GM12878 (cell line): ENCODE measurements around the gene S100A16. TPM values are rescaled to one million over a fixed set of nuclear protein-coding genes. Genes with fewer than 3 reads are reported as not detected.

ENCODE experiments used
- ATAC-seq: fragments of 200-7000 bp; cut with Tn5 transposase; 3 replicates; pipeline ENCODE4 v1.9.1; 2020; ENCODE audit warnings: mild to moderate bottlenecking, moderate library complexity
- BruUV-seq: library from RNA; stranded (reverse); fragments of 400-500 nt; replicated peaks from 2 replicates; lab custom pipeline; 2021; lab: Mats Ljungman, UMichigan
- CTCF ChIA-PET: fragments of 300-600 bp; sonication (Branson Sonifier 250); formaldehyde crosslinking; extraction: SDS; loops from one replicate; lab custom pipeline; 2021; ENCODE audit warnings: inconsistent platforms; lab: Yijun Ruan, JAX
- POLR2A ChIA-PET: fragments of 350-600 bp; formaldehyde crosslinking; extraction: SDS; loops from one replicate; lab custom pipeline; 2021; ENCODE audit warnings: inconsistent platforms; lab: Charles Lee
- RAD21 ChIA-PET: fragments of 300-600 bp; sonication (Branson Sonifier 250); formaldehyde crosslinking; loops from one replicate; lab custom pipeline; 2023; ENCODE audit warnings: antibody characterized with exemption; ENCODE audit not compliant: unreplicated experiment; lab: Charles Lee
- SMC1A ChIA-PET: fragments of 300-600 bp; sonication (Branson Sonifier 250); formaldehyde crosslinking; loops from one replicate; lab custom pipeline; 2023; ENCODE audit not compliant: unreplicated experiment, uncharacterized antibody; lab: Charles Lee
- DNase-seq: peaks from one replicate; pipeline ENCODE4 v3.0.0-alpha.2; 2011; ENCODE audit warnings: low read depth, low spot score
- FAIRE-seq: peaks from 3 replicates; lab custom pipeline; 2011; peaks lifted over from hg19 to GRCh38; lab: Jason Lieb, UNC
- H2AFZ ChIP-seq: 2 replicates; pipeline ENCODE4 v1.6.0; 2011; ENCODE audit warnings: low read depth, low read length, control low read depth; ENCODE audit not compliant: control insufficient read depth
- H3K27ac ChIP-seq: 2 replicates; pipeline ENCODE4 v1.5.1; 2011; ENCODE audit warnings: control low read depth; ENCODE audit not compliant: control insufficient read depth, insufficient read depth
- H3K27me3 ChIP-seq, 2 experiments: replicated peaks in 1 of 2; 2 replicates each; pipeline versions ENCODE4 v1.6.0 to v1.6.1; 2011; ENCODE audit warnings: low read length in 1 of 2; ENCODE audit not compliant: control insufficient read depth in 2 of 2, insufficient read depth in 2 of 2
- H3K36me3 ChIP-seq, 2 experiments: 2 replicates each; pipeline ENCODE4 v1.5.1; 2011; ENCODE audit warnings: low read length in 1 of 2; ENCODE audit not compliant: control insufficient read depth in 2 of 2, insufficient read depth in 2 of 2
- H3K4me1 ChIP-seq: 2 replicates; pipeline ENCODE4 v1.6.1; 2011; ENCODE audit warnings: mild to moderate bottlenecking, low read length, moderate library complexity, mixed read lengths; ENCODE audit not compliant: control insufficient read depth, insufficient read depth
- H3K4me2 ChIP-seq: 2 replicates; pipeline ENCODE4 v1.6.0; 2011; ENCODE audit warnings: control low read depth; ENCODE audit not compliant: control insufficient read depth, insufficient read depth
- H3K4me3 ChIP-seq: fragments of 200-600 bp; sonication (generic); 2 replicates; pipeline ENCODE4 v1.5.1; 2016
- H3K79me2 ChIP-seq: 2 replicates; pipeline ENCODE4 v1.6.0; 2011; ENCODE audit warnings: low read length; ENCODE audit not compliant: control insufficient read depth, insufficient read depth
- H3K9ac ChIP-seq: 2 replicates; pipeline ENCODE4 v1.8.0; 2011; ENCODE audit warnings: low read length, control low read depth, mixed read lengths; ENCODE audit not compliant: control insufficient read depth, insufficient read depth
- H3K9me3 ChIP-seq: replicated peaks from 3 replicates; pipeline ENCODE4 v1.5.1; 2011; ENCODE audit warnings: mild to moderate bottlenecking, low read length; ENCODE audit not compliant: control insufficient read depth, insufficient read depth
- H4K20me1 ChIP-seq: 2 replicates; pipeline ENCODE4 v1.6.0; 2011; ENCODE audit not compliant: control insufficient read depth, insufficient read depth
- E2F4 ChIP-seq: IDR thresholded peaks from 2 replicates; pipeline ENCODE4 v1.6.1; 2012; ENCODE audit warnings: low read depth, low read length, improper control_type of control experiment
- EGR1 ChIP-seq, 2 experiments: IDR thresholded peaks; 1 replicate in 1 of 2; 2 replicates in 1 of 2; pipeline ENCODE4 v1.6.1; 2011 to 2012; ENCODE audit warnings: low read depth in 2 of 2, low read length in 2 of 2, borderline replicate concordance in 1 of 2, mild to moderate bottlenecking in 1 of 2, moderate library complexity in 1 of 2
- PKNOX1 ChIP-seq: fragments of 450-650 bp; IDR thresholded peaks from 2 replicates; pipeline ENCODE4 v1.6.1; 2016; ENCODE audit warnings: mild to moderate bottlenecking
- POLR2A ChIP-seq: IDR thresholded peaks from 2 replicates; pipeline ENCODE4 v1.6.1; 2011; ENCODE audit warnings: low read depth, mild to moderate bottlenecking, low read length
- POLR2AphosphoS5 ChIP-seq: IDR thresholded peaks from 2 replicates; pipeline ENCODE4 v1.6.1; 2011; ENCODE audit warnings: mild to moderate bottlenecking, low read length, inconsistent platforms
- SPI1 ChIP-seq: IDR thresholded peaks from 2 replicates; pipeline ENCODE4 v1.6.1; 2011; ENCODE audit warnings: low read depth, mild to moderate bottlenecking, low read length, moderate library complexity, borderline replicate concordance; ENCODE audit not compliant: insufficient read depth
- WGBS: methylation state at CpG from one replicate; pipeline ENCODE4 v1.1.6; 2016; ENCODE audit warnings: low lambda C conversion rate; ENCODE audit not compliant: insufficient replicate concordance, insufficient coverage; ENCODE audit errors: missing lambda C conversion rate; 5-methylcytosine and 5-hydroxymethylcytosine counted together
- in situ Hi-C: fragments of 300-500 bp; cut with MboI; formaldehyde crosslinking; loops from 9 replicates; pipeline ENCODE4 v1.14.3; 2018; ENCODE audit warnings: mixed read lengths
- intact Hi-C: fragments of 100-400 bp; cut with micrococcal nuclease; formaldehyde crosslinking; loops from one replicate; pipeline ENCODE4 v1.14.2; 2022; ENCODE audit not compliant: unreplicated experiment
- polyA plus RNA-seq, 11 experiments: library from polyadenylated mRNA; depleted of rRNA in 4 of 11; unstranded in 6 of 11; stranded (reverse) in 5 of 11; fragments of >200 nt; fragmentation: Nextera tagmentation in 4 of 11; fragmentation: Illumina TruSeq in 1 of 11; extraction: Ambion mirVana in 4 of 11; extraction: Trizol in 1 of 11; gene quantifications; 1 replicate in 1 of 11; 2 replicates in 10 of 11; pipeline versions ENCODE4 v1.2.1 to v1.2.3, GENCODE V29; 2011 to 2016; ENCODE audit warnings: inconsistent platforms in 2 of 11, missing spikeins in 2 of 11, low read depth in 1 of 11
- total RNA-seq, 4 experiments: library from RNA; depleted of rRNA in 3 of 4; stranded (reverse); fragments of >200 nt in 3 of 4; fragmentation: Illumina TruSeq in 1 of 4; extraction: Trizol in 1 of 4; gene quantifications; 2 replicates each; pipeline versions ENCODE4 v1.2.1 to v1.2.3, GENCODE V29; 2013 to 2021

The S100A16 gene
- total and polyA plus RNA-seq, 10 of the 15 experiments (the other 5 are each of a cell fraction or from before 2014, with no cell fraction given), result 0.14 to 0.51 (median 0.25) TPM; not detected in 6

GRCh38 chr1:153649137-153649862 is 36.4 kb upstream of the S100A16 start:
- H3K4me1 ChIP-seq, result no peaks in the 10 kb centered on the region
- 72% methylated on average over 3 of the region's 3 CpGs for WGBS
- no peak for FAIRE-seq
- peak; percentile 30 for ATAC-seq
- no peak overlapping the region for H3K4me3 ChIP-seq
- no peak overlapping the region for H3K4me2 ChIP-seq
- H2AFZ ChIP-seq, result no peak overlapping the region
- no peaks in the 10 kb centered on the region for H4K20me1 ChIP-seq
- H3K9me3 ChIP-seq, result no peaks in the 10 kb centered on the region
- no peak overlapping the region for H3K9ac ChIP-seq
- intact Hi-C loops (no loop called here), in situ Hi-C loops (no loop called here)
- ChIA-PET POLR2A (interaction anchor here (1.7 kb wide), 1 partner anchor 11 kb away, joined by 6 read pairs; no protein-coding TSS in a partner anchor), RAD21 (no interaction called here), SMC1A (interaction anchor here (1.0 kb wide), 1 partner anchor 14 kb away, joined by 4 read pairs; no protein-coding TSS in a partner anchor), CTCF (no interaction called here)
- no peak overlapping the region for H3K27ac ChIP-seq
- no peaks in the 10 kb centered on the region for H3K27me3 ChIP-seq
- no peak for DNase-seq
- no TSS peak for BruUV-seq
- TF ChIP-seq PKNOX1 (no peak), E2F4 (no peak), POLR2AphosphoS5 (no peak), SPI1 (no peak), EGR1 (IDR thresholded peaks at IDR 0.05; ENCODE audit: borderline replicate concordance in 1 of 2, low read depth in 2 of 2, low read length in 2 of 2) (no peak), POLR2A (peak; percentile 49; the same call in 1 of the 2 replicates)
- H3K36me3 ChIP-seq, result peaks cover 10 to 19% of the 10 kb centered on the region in 2 experiments
- H3K79me2 ChIP-seq, result no peaks in the 10 kb centered on the region
